Umbilical cord (tissue), 2 donors: ENCODE data around the gene ANKMY1. TPM values are rescaled to one million over a fixed set of nuclear protein-coding genes. Genes with fewer than 3 reads are reported as not detected.
"Not testable (repeated sequence)": the region's sequence is repeated elsewhere in the genome, so short reads cannot be mapped to it uniquely, and the experiment has no call there.

Experiments
- DNase-seq: peaks from one replicate; pipeline ENCODE4 v3.0.0-alpha.2; 2015; ENCODE audit warnings: low spot score
- total RNA-seq: library from RNA; depleted of rRNA; stranded (reverse); fragments of >200 nt; gene quantifications from one replicate; pipeline ENCODE4 v1.2.3, GENCODE V29; 2014; ENCODE audit warnings: low replicate concordance; ENCODE audit not compliant: insufficient read depth

The ANKMY1 gene
- total RNA-seq, 1 donor from 2014 or later: 14.2 TPM

- DNase-seq: peak; percentile 59
Measured at GRCh38 chr2:240568678-240569522, 11.1 kb upstream of the ANKMY1 start.

- DNase-seq: peak; percentile 19
Measured at GRCh38 chr2:240567872-240568677, 10.3 kb upstream of the ANKMY1 start, which contains the start of gene RNPEPL1. TSS of gene RNPEPL1 (plus strand) at chr2:240568484. CDS start at chr2:240568587, 103 bp downstream.

GRCh38 chr2:240567137-240567871 is 9.5 kb upstream of the ANKMY1 start:
- no peak for DNase-seq

- DNase-seq: peak; percentile 94
Measured at GRCh38 chr2:240566203-240567136, 8.7 kb upstream of the ANKMY1 start.

- peak; percentile 91 for DNase-seq
Measured at GRCh38 chr2:240565333-240566202, 7.8 kb upstream of the ANKMY1 start.

GRCh38 chr2:240564561-240565332 is 7.0 kb upstream of the ANKMY1 start:
- no peak for DNase-seq

GRCh38 chr2:240563951-240564560 is 6.3 kb upstream of the ANKMY1 start:
- no peak for DNase-seq

- DNase-seq: not testable (repeated sequence)
Measured at GRCh38 chr2:240563231-240563630, 5.4 kb upstream of the ANKMY1 start.

GRCh38 chr2:240561325-240561971 is 3.7 kb upstream of the ANKMY1 start:
- DNase-seq: peak; percentile 63

- DNase-seq: peak; percentile 99
Measured at GRCh38 chr2:240560480-240561324, 2.9 kb upstream of the ANKMY1 start.

GRCh38 chr2:240560084-240560479 is 2.3 kb upstream of the ANKMY1 start, which contains the start of gene DUSP28:
TSS of gene DUSP28 (plus strand) at chr2:240560357. CDS start at chr2:240560685, 328 bp downstream.
- peak; percentile 88 for DNase-seq

GRCh38 chr2:240559286-240559685 is 1.5 kb upstream of the ANKMY1 start:
- DNase-seq: no peak

GRCh38 chr2:240558236-240558761 is 511 bp upstream of the ANKMY1 start:
- no peak for DNase-seq

- DNase-seq: no peak
Measured at GRCh38 chr2:240557101-240557751, 562 bp downstream of the ANKMY1 start.

GRCh38 chr2:240556553-240557100 is 1.2 kb downstream of the ANKMY1 start:
- no peak for DNase-seq
